AG10803 (cell line): ENCODE data around the gene INAVA.
"Not testable (repeated sequence)": the region's sequence is repeated elsewhere in the genome, so short reads cannot be mapped to it uniquely, and the experiment has no call there.

Experiments
- DNase-seq: peaks from one replicate; pipeline ENCODE4 v3.0.0; 2010; ENCODE audit warnings: low read depth
- H3K4me3 ChIP-seq: 2 replicates; pipeline ENCODE4 v1.5.1; 2011; ENCODE audit warnings: mild to moderate bottlenecking, low read length, control low read depth
- TF ChIP-seq, protein P1 (sequence below): conservative IDR thresholded peaks from 2 replicates; pipeline ENCODE4 v1.5.1; 2011; ENCODE audit warnings: mild to moderate bottlenecking, low read length, control low read depth, inconsistent platforms

The INAVA gene

DNA sequence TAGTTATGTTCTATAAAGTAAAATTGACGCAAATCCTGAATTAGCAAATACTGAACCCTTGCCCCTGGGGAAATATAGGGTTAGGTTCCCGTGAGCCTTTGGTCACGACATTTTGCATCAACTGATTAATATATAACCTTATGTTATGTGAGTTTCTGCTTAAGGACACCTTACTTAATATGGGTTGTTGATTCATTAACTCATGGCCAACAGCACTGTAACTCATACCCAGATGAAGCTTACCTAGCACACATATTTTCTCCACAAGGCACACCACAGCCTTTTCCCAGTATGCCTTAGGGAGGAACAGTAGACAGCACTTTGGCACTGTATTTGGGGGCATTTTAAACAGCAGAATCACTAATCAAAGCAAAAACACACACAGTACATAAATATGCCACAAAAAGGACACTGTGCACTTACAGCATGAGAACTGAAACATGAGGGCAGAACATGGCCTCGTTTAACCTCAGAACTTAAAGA is 15.1 kb downstream of the INAVA start:
- no peak overlapping the region for H3K4me3 ChIP-seq
- TF ChIP-seq, protein P1, sequence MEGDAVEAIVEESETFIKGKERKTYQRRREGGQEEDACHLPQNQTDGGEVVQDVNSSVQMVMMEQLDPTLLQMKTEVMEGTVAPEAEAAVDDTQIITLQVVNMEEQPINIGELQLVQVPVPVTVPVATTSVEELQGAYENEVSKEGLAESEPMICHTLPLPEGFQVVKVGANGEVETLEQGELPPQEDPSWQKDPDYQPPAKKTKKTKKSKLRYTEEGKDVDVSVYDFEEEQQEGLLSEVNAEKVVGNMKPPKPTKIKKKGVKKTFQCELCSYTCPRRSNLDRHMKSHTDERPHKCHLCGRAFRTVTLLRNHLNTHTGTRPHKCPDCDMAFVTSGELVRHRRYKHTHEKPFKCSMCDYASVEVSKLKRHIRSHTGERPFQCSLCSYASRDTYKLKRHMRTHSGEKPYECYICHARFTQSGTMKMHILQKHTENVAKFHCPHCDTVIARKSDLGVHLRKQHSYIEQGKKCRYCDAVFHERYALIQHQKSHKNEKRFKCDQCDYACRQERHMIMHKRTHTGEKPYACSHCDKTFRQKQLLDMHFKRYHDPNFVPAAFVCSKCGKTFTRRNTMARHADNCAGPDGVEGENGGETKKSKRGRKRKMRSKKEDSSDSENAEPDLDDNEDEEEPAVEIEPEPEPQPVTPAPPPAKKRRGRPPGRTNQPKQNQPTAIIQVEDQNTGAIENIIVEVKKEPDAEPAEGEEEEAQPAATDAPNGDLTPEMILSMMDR, result no peak
- no peak for DNase-seq

DNA sequence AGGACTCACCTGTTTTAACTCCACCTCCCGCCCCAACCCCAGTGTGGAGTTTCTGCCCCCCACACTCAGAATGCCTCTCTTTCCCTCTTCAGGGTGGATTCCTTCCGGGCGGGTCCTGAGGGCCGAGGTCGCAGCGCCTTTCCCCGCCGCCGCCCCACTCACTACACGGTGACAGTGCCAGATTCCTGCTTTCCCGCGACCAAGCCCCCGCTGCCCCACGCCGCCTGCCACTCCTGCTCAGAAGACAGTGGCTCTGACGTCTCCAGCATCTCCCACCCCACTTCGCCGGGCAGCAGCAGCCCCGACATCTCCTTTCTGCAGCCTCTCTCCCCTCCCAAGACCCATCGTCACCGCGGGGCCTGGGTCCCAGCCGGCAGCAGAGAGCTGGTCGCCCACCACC is 16.7 kb downstream of the INAVA start:
- no peak overlapping the region for H3K4me3 ChIP-seq
- no peak for DNase-seq
- TF ChIP-seq, protein P1, result no peak

DNA sequence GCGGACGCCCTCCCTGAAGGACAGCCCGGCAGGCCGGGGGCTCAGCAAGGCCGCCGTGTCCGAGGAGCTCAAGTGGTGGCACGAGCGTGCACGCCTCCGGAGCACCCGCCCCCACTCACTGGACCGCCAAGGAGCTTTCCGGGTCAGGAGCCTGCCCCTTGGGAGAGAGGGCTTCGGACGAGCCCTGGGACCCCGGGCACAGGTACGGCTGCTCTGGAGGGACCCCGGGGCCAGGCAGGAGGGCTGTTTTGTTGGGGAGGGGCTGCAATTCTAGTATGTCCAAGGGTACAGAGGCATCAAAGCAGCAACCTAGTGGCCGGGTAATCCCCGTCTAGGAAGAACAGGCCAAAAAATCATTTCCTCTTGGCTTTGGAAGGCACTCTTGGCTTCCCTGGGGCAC is 17.2 kb downstream of the INAVA start:
- DNase-seq, H3K4me3 ChIP-seq: not testable (repeated sequence)

DNA sequence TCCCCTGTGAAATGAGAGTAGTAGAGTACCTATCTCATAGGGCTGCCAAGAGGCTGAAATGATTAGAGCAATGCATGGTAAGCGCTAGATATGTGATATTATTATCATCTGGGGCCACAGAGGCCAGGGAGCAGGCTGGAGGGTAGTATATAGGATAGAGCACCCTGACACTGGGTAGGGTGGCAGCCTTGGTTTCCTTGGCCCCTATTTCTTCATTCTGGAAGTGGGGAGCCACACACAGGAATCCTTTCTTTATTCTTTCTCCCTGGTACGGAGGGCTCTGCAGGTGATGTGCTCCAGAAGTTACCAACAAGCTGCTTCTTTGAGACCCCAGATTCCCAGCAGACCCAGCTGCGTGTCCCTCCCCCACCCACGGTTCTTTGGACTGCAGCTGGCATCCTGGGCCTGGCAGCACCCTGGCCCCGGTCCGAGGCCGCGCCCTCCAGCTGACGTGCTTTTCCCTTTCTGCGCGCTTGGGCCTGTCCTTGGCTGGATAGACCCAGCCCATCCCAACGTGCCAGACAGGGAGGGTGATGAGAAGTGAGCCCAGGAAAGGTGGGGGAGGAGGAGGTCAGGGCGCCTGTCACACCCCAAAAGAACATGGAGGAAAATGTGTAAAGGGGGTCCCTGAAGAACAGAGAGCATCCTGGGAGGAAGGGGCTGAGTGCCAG is 18.2 kb downstream of the INAVA start:
- DNase-seq, result no peak
- TF ChIP-seq, protein P1, result no peak
- no peak overlapping the region for H3K4me3 ChIP-seq

DNA sequence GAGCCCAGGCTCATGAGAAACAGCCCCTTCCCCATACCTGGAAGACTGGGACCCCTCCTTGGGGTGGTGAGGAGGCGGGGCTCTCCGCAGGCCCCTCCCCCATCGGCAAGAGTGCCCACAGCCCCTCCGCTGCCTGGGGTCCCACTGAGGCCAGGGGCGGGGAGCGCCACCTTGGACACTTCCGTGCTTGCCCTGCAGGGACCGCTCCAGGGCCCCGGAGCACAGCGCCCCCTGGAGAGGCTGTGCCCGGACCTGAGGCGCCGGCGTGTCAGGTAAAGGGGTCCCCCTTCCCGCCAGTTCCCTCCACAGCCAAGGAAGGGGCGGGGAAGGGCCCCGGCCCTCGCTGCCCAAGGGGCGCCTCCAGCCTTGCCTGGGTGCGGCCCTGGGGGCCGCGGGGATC is 21.5 kb downstream of the INAVA start:
- TF ChIP-seq, protein P1, result no peak
- H3K4me3 ChIP-seq, result no peak overlapping the region
- DNase-seq, result no peak

DNA sequence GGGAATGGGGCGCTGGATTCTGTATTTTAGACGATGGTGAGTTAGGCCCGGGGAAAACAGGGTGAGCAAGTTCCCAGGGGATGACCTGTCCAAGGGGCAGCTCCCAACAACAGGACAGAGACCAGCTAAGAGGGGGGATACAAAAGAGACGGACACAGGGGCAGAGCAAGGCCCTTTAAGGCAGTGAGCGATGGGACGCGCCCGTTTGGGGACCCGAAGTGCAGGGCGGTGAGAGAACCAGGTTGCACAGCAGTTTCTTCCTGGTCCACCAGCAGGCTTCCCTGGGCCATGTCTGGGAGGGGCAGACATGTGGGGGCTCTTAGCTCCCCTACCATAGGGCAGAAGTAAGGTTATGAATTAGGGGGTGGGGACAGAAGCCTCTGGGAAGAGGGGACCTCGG is 22.0 kb downstream of the INAVA start:
- TF ChIP-seq, protein P1, result no peak
- H3K4me3 ChIP-seq, result no peak overlapping the region
- DNase-seq, result no peak

DNA sequence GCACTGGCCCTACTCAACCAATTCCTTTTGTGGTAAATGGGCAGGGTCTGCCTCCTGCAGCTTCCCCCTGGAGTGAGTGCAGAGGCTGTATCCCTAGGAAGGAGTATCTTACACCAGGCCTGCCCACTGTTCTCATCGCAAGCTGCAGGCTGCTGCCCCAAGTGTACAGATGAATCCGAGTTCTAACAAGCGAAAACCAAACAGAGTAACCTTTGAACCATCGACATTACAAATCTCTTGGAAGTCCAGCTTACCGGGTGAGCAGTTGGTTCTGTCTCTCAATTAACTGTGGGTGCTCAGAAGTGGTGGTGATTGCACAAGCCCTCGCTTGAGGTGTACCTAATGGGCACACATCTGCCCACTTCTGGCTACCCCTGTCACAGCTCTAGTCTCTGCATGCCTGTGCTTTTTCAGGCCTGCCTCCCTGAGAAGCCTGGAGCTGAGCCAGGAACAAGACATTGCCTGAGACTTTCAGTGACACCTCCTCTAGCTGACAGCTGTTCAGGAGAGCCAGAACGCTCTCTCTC is 22.7 kb downstream of the INAVA start:
- H3K4me3 ChIP-seq, result no peak overlapping the region
- DNase-seq, result no peak
- TF ChIP-seq, protein P1, result no peak
